Measurements from ENCODE around the gene SORCS2. TPM values are rescaled to one million over a fixed set of nuclear protein-coding genes. Genes with fewer than 3 reads are reported as not detected.

Gene SORCS2
- total and polyA plus RNA-seq, 2 of the 13 experiments (the other 11 are each of a cell fraction or from before 2014, with no cell fraction given), result 0.82 to 1.0 TPM

GRCh38 chr4:7298619-7299009 is 106.3 kb downstream of the SORCS2 start:
- no peaks in the 10 kb centered on the region for H3K4me1 ChIP-seq (ENCODE audit: insufficient read depth, low read length)
- H3K79me2 ChIP-seq (ENCODE audit: insufficient read depth, low read length), result no peaks in the 10 kb centered on the region
- H4K20me1 ChIP-seq (ENCODE audit: insufficient read depth, low read length), result peaks cover 3% of the 10 kb centered on the region; the same call in 1 of the 2 replicates
- WGBS (ENCODE audit: low lambda C conversion rate), result 21% methylated on average over 4 of the region's 13 CpGs
- BruUV-seq (replicated peaks), result no TSS peak
- TF ChIP-seq UBTF (CRISPR knock-in tag; IDR thresholded peaks at IDR 0.05) (no peak), DZIP1 (CRISPR knock-in tag; IDR thresholded peaks at IDR 0.05) (no peak), ZFYVE20 (CRISPR knock-in tag; IDR thresholded peaks at IDR 0.05; ENCODE audit: borderline replicate concordance, low read depth) (no peak), ZIK1 (CRISPR knock-in tag; IDR thresholded peaks at IDR 0.05; ENCODE audit: borderline replicate concordance, low read depth) (no peak), PHB2 (IDR thresholded peaks at IDR 0.05; ENCODE audit: partially characterized antibody) (no peak), ZNF230 (CRISPR knock-in tag; IDR thresholded peaks at IDR 0.05) (no peak), ZNF839 (CRISPR knock-in tag; IDR thresholded peaks at IDR 0.05; ENCODE audit: borderline replicate concordance) (no peak), STAG1 (CRISPR knock-in tag; IDR thresholded peaks at IDR 0.05) (no peak), ZFP36L1 (CRISPR knock-in tag; IDR thresholded peaks at IDR 0.05) (no peak), ZNF607 (CRISPR knock-in tag; IDR thresholded peaks at IDR 0.05; ENCODE audit: borderline replicate concordance) (no peak), ZNF569 (CRISPR knock-in tag; IDR thresholded peaks at IDR 0.05; ENCODE audit: borderline replicate concordance) (no peak), CREB1 (IDR thresholded peaks at IDR 0.05) (no peak), CREB1 (CRISPR knock-in tag; IDR thresholded peaks at IDR 0.05) (no peak)
- H3K4me3 ChIP-seq (replicated peaks in 1 of 3; ENCODE audit: insufficient read depth in 1 of 3, low read depth in 2 of 3, low read length in 3 of 3), result no peak overlapping the region
- ATAC-seq, result no peak
- H2AFZ ChIP-seq (ENCODE audit: low read length), result no peak overlapping the region
- intact Hi-C loops (cut with micrococcal nuclease; ENCODE audit: unreplicated experiment), result no loop called here
- H3K4me2 ChIP-seq (ENCODE audit: low read depth, low read length), result peak overlapping the region; percentile 23; the same call in 1 of the 2 replicates
- POLR2A ChIA-PET, result no interaction called here
- no peak for DNase-seq (ENCODE audit: low spot score)
- CTCF ChIA-PET (ENCODE audit: low intra/inter-chr PET ratio, low total read pairs), result no interaction called here
- no peak overlapping the region for H3K27ac ChIP-seq (ENCODE audit: extremely low read length, insufficient read depth, low read length)
- FAIRE-seq, result no peak
- no peaks in the 10 kb centered on the region for H3K9me3 ChIP-seq (ENCODE audit: low read length)
- in situ Hi-C loops (cut with HindIII; ENCODE audit: extremely low pct_ligation_motif_present, low pct_unique_long_range_greater_than_20kb), result no loop called here
- no peaks in the 10 kb centered on the region for H3K36me3 ChIP-seq (replicated peaks in 1 of 2; ENCODE audit: control insufficient read depth in 1 of 2, insufficient read depth in 2 of 2, low read length in 2 of 2)
- H3K9ac ChIP-seq (ENCODE audit: insufficient read depth, low read depth, low read length), result no peak overlapping the region
- H3K27me3 ChIP-seq (ENCODE audit: control insufficient read depth in 1 of 2, insufficient read depth in 2 of 2, low read length in 2 of 2), result peaks cover 11 to 74% of the 10 kb centered on the region in 2 experiments; a peak in 4 of 5 replicates
